Measurements from ENCODE around the gene ACOX1.
A peak's percentile ranks its signal among the peaks of the same experiment; 100 is the strongest.
"Not testable (repeated sequence)": the region's sequence is repeated elsewhere in the genome, so short reads cannot be mapped to it uniquely, and the experiment has no call there.

ACOX1 gene

DNA sequence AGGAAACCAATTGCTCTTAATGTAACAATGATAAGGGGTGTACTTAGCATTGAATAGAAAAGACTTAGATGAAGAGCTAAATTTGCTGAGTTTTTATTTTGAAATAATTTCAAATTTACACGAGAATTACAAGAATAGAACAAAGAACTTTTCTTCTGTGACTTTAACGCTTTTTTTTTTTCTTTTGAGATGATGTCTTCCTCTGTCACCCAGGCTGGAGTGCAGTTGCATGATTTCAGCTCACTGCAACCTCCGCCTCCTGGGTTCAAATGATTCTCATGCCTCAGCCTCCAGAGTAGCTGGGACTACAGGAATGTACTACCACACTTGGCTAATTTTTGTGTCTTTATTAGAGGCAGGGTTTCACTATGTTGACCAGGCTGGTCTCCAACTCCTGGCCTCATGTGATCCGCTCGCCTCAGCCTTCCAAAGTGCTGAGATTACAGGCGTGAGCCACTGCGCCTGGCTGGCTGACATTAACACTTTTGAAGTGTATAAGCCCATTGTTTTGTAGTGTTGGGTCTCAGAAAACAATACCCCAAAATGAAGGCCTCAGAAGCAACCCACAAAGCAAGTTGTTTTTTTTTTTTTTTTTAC lies 2.2 kb upstream of the ACOX1 start:
- DNase-seq: no peak

DNA sequence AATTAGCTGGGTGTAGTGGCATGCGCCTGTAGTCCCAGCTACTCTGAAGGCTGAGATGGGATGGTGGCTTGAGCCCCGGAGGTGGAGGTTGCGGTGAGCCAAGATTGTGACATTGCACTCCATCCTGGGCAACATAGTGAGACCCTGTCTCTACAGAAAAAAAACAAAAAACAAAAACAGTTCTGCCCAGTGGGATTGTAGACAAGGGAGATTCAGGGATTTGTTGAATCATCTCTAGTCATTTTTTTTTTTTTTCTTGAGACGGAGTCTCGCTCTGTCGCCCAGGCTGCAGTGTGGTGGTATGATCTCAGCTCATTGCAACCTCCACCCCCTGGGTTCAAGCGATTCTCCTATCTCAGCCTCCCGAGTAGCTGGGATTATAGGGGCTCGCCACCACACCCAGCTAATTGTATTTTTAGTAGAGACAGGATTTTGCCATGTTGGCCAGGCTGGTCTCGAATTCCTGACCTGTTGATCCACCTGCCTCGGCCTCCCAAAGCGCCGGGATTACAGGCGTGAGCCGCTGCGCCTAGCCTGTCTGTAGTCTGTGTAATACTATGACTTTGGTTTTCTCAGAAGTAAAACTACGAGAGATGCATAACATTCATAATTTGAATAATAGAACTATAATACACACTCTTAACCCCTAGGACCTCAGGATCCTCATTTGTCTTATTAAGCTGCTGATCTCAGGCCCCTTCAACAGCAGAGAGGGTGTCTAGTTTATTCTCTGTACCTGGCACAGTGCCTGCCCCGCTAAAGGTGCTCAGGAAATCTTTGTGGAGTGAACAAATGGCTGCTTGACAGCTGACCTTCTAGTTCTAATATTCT lies 1.4 kb upstream of the ACOX1 start:
- DNase-seq: no peak

DNA sequence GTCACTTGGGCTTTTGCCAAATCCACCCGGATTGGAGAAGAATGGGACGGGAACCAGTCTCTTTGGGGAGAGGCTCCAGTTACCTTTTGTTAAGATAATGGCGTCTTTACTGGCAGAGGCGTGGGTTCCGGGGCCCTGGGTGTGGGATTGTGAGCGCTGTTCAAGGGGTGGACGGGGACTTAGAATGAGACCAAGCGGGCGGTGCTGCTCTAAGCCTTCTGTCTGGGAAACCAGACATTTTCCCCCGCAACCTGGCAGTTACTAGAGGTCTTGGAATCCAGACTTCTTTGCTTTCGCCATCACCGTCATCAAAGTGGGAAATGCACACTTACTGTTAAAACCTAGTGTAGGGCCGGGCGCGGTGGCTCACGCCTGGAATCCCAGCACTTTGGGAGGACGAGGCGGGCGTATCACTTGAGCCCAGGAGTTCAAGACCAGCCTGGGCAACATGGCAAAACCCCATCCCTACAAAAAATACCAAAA lies 780 bp upstream of the ACOX1 start:
- DNase-seq: peak in 2 of 58 donors; percentile 60 to 85

DNA sequence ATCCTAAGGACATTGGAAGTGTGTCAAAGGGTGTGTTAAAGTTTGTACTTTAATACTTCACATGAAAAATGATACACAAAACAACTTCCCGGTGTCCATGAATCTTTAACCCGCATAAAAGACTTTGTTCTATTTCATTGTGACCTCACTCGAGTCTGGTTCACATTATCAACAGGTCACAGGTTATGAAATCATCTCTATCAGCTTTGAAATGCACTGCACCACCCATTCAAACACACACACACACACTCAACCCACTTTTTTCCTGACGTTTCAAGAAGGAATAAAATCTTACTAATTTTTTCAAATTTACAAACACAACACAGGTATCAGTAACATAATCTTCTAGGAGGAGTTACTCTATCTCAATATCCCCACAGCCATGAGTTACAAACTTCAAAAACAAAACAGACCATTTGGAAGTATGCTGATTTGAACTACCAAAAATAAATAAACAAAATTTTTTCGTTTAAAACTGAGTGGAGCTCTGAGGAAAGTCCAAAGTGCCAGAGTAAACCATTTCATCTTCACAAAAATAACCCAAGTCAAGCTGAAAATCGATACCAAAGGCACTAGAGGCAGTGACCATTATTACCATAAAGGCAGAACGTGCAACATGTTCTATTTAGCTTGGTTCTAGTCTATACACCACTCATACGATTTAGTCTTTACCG lies 2.7 kb downstream of the ACOX1 start:
- no peak for DNase-seq

DNA sequence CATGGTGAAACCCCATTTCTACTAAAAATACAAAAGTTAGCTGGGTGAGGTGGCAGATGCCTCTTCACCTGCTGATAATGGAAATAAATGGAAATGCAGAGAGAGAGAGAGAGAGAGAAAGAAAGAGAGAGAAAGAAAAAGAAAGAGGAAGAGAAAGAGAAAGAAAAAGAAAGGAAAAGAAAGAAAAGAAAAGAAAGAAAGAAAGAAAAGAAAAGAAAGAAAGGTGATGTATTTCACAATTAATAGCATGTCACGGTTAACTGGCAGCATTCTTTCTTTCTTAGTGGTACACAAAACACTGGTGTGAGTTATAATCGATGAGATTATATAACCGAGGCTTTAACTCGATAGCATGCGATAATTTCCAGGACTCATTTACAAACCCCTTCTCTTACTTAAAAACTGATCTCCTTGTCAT lies 3.2 kb downstream of the ACOX1 start:
- DNase-seq: no peak

DNA sequence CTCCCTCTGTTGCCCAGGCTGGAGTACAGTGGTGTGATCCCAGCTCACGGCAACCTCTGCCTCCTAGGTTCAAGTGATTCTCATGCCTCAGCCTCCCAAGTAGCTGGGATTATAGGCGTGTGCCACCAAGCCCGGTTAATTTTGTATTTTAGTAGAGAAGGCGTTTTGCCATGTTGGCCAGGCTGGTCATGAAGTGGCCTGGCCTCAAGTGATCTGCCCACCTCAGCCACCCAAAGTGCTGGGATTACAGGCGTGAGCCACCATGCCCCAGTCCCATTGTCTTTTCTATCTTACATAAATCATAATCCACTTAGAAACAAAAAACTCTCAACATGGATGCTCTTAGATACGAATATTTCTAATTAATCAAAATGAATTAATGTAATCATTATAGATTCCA lies 3.8 kb downstream of the ACOX1 start:
- DNase-seq: not testable (repeated sequence)

DNA sequence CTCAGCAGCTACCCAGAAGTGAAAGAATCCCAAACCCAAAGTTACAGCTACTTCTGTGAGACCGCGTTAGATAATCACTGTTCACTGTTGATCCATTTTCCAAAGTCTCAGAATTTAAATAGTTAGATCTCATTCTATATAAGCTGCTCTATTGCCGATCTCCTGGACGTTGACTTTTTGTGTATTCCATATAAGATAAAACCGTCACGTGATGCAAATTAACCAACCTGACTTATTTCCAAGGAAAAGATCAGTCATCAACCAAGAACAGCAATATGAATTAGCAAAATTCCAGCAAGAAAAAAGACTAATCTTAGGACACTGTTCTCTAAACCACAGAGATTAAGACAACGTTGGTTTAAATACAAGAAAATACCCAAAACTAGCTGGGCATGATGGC lies 8.3 kb downstream of the ACOX1 start:
- DNase-seq: no peak

DNA sequence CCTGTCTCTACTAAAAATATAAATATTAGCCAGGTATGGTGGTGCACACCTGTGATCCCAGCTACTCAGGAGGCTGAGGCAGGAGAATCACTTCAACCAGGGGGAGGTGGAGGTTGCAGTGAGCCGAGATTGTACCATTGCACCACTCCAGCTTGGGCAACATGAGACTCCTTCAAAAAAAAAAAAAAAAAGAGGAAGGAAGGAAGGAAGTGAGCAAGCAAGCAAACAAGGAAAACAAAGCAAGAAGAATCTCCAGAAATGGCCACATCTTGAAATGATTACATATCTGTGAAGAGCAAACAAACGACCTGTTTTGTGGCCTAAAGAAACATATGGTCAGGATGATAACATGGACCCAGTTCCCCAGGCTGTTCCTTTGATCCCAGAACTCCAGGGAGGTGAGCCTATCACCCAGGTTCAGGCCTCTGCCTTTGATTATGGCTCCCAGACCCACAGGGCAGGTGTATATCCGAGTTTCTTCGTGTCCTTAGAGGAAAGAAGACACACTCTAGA lies 8.9 kb downstream of the ACOX1 start:
- no peak for DNase-seq

DNA sequence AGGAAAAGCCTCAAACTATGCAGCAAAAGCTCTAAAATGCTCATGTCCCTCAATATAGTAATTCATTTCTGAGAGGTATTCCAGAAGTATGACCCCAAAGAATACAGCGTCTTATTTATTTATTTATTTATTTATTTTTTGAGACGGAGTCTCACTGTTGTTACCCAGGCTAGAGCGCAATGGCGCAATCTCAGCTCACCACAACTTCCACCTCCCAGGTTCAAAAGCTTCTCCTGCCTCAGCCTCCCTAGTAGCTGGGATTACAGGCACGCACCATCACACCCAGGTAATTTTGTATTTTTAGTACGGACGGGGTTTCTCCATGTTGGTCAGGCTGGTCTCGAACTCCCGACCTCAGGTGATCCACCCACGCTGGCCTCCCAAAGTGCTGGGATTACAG lies 9.9 kb downstream of the ACOX1 start:
- not testable (repeated sequence) for DNase-seq

DNA sequence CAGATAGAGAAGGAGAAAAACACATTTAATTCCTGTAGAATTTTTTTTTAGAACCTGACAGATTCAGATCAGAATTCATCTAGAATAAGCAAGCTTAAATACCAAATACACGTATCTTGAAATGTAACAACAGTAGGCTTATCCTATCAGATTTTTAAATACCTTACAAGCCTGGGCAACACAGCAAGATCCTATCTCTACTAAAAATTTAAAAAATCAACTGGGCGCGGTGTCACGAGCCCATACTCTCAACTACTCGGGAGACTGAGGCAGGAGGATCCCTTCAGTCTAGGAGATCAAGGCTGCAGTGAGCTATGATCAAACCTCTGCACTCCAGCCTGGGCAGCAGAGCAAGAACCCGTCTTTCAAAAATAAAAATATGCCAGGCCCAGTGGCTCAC lies 13.5 kb downstream of the ACOX1 start:
- no peak for DNase-seq

DNA sequence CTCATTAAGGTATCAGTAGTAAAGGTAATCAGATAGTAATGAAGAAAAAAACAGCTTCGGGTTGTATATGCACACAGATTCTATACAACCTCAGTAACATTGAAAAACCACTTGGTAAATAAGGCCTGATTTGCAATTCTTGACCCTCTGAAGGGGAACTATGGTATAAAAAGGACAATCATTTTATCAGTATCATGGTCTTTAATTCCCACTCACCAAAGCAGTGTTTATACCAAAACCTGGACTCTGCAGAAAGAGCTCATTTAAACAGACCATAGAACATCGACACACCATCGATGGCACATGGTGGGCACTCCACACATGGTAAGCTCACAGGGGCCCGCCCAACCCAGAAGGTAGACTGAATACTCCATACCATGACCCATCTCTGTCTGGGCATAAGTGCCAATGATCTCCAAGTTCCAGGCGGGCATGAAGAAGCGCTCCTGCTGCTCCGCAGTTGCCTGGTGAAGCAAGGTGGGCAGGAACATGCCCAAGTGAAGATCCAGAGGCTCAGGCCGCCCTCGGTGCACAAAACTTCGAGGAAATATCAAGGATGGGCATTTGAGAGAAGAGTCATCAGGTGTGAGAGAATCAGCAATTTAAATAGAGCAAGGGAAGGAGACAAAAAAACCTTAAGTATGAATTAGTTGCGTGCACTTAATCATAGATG lies 19.0 kb downstream of the ACOX1 start:
- no peak for DNase-seq

DNA sequence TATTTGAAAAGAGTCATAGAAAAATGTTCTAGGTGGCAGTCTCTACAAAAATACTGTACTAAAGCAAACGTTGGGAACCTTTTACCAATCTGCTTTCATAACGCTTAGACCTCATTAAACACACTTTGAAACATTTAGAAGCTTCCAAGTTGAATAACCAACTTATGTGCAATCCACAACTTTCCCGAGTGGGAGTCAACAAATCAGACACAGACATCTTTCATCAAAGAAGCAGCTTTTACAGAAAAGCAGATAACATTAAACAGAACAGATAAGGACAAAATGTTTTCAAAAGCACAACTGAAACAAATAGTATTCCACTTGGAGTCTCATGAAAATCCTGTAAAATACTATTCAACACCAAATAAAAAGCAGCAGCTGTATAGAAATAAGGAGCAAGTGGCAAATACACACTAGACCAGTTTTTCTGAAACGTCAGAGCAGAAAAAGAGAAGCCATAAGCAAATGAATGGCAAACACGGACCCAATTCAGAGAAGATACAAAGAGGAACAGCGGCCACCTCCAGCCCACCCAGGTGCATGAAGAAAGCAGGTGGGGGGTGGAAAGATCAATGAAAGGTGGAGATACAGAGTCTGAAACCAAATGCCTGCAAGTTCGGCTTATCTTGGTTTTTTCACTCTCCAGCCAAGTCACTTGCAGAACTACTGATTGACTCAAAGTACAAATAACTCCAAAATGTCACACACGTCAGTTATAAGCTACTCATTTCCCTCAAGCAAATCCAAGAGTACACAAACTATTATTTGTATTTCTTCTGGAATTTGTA lies 19.7 kb downstream of the ACOX1 start:
- no peak for DNase-seq

DNA sequence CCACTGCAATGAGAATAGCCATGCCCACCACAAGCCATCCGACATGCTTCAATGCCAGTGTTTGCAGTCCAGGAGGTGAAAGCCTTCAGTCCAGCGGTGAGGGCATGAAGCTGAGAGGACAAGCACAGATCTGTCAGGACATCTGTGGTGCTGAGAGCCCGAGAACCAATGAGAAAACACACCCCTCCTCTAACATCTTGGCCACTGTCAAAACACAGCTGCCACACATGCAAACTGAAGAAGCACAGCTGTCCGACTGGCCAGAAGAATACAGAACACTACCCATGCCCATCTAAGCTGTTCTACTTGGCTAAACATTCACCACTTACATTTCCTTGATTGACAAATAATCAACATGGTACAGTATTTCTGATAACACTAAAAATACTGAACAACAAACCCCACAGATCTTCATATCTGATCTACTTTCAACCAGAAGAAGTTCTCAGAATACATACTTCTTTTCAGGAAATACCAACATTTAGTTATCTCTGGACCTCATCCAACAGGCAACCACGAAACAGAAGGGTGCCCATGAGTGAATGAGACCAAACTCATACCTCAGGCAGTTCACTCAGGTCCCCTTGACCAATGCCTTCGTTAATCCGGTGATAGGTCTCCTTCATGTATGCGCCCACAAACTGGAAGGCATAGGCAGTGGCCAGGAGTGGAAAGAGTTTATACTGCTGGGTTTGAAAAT lies 28.0 kb downstream of the ACOX1 start:
- peak in 7 of 58 donors; percentile 4 to 33 (median 22) for DNase-seq

DNA sequence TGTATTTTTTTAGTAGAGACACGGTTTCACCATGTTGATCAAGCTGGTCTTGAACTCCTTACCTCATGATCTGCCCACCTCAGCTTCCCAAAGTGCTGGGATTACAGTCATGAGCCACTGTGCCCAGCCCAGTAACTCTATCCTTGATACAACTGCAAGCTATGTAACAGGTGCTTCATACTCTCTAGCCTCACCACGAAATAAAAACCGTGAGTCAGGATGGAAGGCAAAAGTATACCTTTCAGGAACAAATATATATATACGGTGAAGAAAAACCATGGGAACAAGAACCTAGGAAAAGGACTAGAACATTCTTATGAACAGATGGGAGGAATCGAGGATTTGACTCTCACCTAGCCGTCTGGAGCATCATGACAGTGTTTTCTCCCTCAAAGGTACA lies 28.5 kb downstream of the ACOX1 start:
- no peak for DNase-seq

DNA sequence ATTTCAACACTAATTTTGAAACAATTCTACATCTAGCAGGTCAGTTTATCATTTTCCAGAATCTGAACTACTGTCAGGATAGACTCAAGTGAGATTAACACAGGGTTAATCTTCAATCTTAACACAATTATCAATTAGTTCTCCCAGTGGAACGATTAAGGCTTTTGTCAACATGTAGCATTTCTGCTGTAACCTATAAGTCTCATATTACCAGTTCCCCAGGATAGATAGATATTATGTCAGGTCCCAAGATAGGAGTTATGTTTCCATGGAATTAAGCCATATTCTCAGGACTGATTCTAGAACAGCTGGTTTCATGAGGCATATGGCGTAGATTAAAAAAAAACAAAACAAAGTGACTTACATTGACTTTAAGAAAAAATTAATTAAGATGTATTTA lies 33.8 kb downstream of the ACOX1 start:
- no peak for DNase-seq

DNA sequence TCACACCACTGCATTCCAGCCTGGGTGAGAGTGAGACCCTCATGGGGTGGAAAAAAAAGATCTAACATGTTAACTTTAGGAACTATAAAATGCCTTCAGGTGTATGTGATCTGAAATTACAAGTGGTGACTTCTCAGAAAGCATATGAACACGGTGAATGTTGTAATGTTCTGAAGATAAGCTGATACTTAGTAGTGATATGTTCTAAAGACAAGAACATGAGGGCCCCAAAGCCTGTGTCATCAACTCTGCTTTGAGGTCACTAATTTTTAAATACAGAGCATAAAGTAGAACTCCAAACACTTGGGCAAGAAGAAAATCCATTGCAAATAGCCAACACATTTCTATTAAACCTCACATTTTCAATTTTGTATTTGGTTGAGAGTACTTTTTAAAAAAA lies 35.5 kb downstream of the ACOX1 start:
- DNase-seq: no peak

DNA sequence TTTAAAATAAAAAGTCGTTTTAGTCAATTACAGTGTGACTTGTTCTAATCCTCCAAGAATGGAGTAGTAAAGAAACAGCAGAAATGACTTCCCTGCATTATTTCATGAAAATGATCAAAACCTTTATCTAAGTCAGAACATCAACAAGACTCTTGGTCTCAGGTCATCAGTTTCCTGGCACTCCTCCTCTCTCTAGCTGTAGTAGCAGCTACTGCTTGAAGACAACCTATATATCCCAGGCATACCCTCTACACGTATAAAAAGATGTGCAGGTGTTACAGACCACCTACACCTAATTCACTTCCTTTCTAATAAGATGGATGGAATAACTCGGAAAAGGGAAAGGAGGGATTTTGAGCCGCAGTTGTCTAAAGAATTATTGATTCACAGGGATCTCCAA lies 36.5 kb downstream of the ACOX1 start:
- no peak for DNase-seq

DNA sequence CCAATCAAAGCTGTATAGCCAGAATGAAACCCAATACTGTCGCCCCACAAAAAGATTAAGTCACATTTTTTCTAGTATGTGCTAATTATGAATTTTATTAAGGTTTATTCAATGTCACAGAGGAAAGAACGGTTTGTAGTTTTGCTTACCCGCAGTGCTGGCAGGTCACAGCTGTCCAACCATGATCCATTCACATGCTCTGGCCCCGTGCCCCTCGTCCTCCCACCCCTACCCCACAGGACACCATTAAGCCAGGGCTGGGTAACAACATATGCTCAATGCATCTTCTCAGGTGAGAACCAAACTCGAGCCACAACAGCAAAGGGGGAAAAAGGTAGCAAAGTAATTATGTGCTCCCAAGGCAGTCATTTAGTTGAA lies 37.5 kb downstream of the ACOX1 start:
- DNase-seq: no peak

DNA sequence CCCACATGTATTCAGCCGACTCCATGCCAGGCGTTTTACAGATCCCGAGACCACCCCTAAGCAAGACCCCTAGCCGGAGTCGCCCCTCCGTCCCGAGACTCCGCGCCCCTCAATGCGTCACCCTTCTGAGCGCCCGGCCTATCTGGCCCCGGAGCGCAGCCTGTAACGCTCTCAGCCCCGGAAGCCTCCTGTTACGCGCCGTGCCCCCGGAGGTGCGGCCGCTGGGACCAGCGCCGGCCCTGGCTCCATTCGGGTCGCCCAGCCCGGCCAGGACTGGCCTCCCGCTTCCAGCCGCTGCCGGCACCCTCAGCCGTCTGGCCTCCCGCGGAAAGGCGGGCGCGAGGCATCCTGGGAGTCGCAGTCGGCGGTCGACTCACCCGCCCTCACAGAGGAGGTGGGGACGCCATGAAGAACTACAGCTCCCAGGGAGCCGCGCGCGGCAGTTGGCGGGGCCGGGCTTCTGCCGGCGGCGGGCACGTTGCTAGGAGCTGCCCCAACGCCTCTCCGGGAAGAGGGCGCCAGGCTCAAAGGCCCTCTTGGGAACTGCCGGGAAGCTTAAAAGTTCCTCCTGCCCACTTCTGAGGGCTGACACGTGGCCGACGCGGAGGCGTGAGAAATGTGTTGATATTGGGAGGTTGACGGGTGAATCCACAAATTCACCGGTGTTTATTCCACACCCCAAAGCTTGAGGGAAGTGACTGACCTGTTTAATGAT lies 38.1 kb downstream of the ACOX1 start, which contains the start of gene FBF1:
TSS of gene FBF1 (minus strand) at position 316 of the 715 bp plus-strand sequence. CDS start 2,893 bp downstream, outside the sequence.
- DNase-seq: peak; percentile 50 to 98 (median 93)
